Dendritic cell treated with granulocyte-macrophage colony-stimulating factor and Interleukin-4, amounts not matched to agents 40 ng/mL and 50 ng/mL, for 4 days (primary cell): ENCODE measurements around the gene CACNA1D.

ENCODE experiments used
- H3K27ac Mint-ChIP-seq: one replicate; pipeline ENCODE4 v1.8.0; 2022; ENCODE audit warnings: mild to moderate bottlenecking, mixed read lengths
- H3K27me3 Mint-ChIP-seq: one replicate; pipeline ENCODE4 v1.8.0; 2022; ENCODE audit warnings: mild to moderate bottlenecking, mixed read lengths
- H3K36me3 Mint-ChIP-seq: one replicate; pipeline ENCODE4 v1.8.0; 2022; ENCODE audit warnings: low read depth, mixed read lengths
- H3K4me1 Mint-ChIP-seq: one replicate; pipeline ENCODE4 v1.8.0; 2022; ENCODE audit warnings: low read depth, mixed read lengths
- H3K4me3 Mint-ChIP-seq: one replicate; pipeline ENCODE4 v1.8.0; 2022; ENCODE audit warnings: mild to moderate bottlenecking, moderate library complexity, mixed read lengths
- H3K9me3 Mint-ChIP-seq: one replicate; pipeline ENCODE4 v1.8.0; 2022; ENCODE audit warnings: mixed read lengths
- intact Hi-C: fragments of 100-400 bp; cut with micrococcal nuclease; formaldehyde crosslinking; loops from one replicate; pipeline ENCODE4 v1.15.0; 2022

Gene CACNA1D

GRCh38 chr3:53842436-53843194 lies 348.2 kb downstream of the CACNA1D start:
- Mint-ChIP-seq H3K4me1 (peaks cover 44% of the 10 kb centered on the region), H3K9me3 (no peaks in the 10 kb centered on the region), H3K4me3 (no peak overlapping the region), H3K36me3 (peaks cover 12% of the 10 kb centered on the region), H3K27me3 (peaks cover 74% of the 10 kb centered on the region), H3K27ac (no peak overlapping the region)
- intact Hi-C loops: no loop called here

GRCh38 chr3:53843195-53844177 lies 349.1 kb downstream of the CACNA1D start:
- H3K4me3 Mint-ChIP-seq: peak overlapping the region; percentile 27
- no peaks in the 10 kb centered on the region for H3K9me3 Mint-ChIP-seq
- peaks cover 6% of the 10 kb centered on the region for H3K36me3 Mint-ChIP-seq
- H3K4me1 Mint-ChIP-seq: peaks cover 38% of the 10 kb centered on the region
- intact Hi-C loops: no loop called here
- peaks cover 77% of the 10 kb centered on the region for H3K27me3 Mint-ChIP-seq
- H3K27ac Mint-ChIP-seq: no peak overlapping the region

DNA sequence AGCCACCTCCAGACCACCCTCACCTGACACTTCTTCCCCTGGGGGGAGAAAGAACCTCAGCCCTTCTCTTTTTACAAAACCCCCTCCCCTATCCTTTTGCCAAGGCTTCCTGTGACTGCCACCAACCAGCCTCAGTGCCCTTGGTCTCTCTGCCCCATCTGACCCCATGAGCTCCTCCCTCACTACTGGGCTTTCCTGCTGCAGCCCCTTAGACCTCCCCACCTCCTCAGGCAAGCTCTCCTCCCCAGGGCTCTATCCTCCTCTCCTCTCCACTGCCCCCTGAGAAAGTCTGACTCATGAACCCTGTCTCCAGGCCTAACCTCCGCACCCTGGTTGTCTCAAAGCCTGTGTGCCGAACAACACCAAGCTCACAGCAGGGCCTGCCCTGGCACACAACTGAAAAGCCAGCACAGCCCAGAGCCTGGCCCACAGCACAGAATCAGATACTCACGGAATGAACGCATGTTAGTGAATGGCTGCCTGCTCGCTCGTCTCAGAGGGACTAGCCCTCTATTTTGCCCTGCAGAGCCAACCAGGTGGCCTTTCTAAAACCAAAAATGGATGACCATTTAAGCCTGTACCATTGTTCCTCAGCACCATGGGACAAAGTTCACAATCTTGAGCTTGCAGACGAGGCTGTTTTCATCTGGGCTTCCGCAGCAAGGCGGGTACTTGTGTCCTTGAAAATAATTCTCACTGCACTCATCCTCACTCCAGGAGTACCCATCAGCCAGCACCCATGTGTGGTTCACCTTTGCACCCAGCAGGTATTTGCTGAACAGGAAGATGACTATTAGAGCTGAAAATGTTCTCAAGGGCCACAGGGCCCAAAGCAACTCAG lies 350.1 kb downstream of the CACNA1D start:
- peak overlapping the region; percentile 77 for H3K4me3 Mint-ChIP-seq
- peaks cover 76% of the 10 kb centered on the region for H3K27me3 Mint-ChIP-seq
- no peaks in the 10 kb centered on the region for H3K9me3 Mint-ChIP-seq
- H3K27ac Mint-ChIP-seq: no peak overlapping the region
- H3K36me3 Mint-ChIP-seq: peaks cover 6% of the 10 kb centered on the region
- intact Hi-C loops: no loop called here
- H3K4me1 Mint-ChIP-seq: peaks cover 33% of the 10 kb centered on the region

DNA sequence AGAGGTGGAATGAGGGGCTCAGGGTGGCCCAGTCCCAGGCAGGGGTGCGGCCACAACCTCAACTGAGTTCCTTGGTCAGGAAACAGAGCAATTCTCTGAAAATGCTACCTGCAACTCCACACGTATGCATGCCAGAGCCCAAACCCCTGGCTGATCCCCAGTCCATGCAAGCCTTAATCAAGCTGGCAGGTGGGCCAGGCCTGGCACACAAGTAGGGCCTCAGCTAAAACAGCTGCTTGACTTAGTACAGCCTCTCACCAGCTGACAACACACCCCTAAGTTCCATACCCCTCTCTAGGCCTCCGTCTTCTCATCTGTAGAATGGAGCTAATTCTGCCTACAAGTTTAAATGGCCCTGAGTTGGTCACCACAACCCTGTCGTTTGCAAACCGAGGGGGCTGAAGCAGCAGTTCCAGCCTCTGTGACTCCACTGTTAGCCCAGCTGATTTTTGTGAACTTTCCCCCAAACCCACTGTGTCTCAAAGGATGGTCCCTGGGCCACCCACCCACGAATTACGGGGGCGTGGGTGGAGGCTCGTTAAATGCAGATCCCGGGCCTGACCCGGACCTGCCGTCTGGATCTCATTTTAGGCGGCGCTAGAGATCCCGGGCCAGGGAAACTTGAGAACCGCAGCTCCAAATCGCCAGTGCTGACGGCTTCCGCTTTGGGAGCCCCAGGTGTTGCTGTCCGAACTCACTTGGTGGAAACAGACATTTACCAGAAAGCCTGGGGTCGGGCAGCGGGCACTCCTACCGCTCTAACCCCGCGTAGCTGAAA lies 350.9 kb downstream of the CACNA1D start:
- H3K9me3 Mint-ChIP-seq: no peaks in the 10 kb centered on the region
- no peaks in the 10 kb centered on the region for H3K36me3 Mint-ChIP-seq
- peak overlapping the region; percentile 77 for H3K4me3 Mint-ChIP-seq
- intact Hi-C loops: no loop called here
- peaks cover 33% of the 10 kb centered on the region for H3K4me1 Mint-ChIP-seq
- H3K27me3 Mint-ChIP-seq: peaks cover 81% of the 10 kb centered on the region
- peak overlapping the region; percentile 58 for H3K27ac Mint-ChIP-seq

DNA sequence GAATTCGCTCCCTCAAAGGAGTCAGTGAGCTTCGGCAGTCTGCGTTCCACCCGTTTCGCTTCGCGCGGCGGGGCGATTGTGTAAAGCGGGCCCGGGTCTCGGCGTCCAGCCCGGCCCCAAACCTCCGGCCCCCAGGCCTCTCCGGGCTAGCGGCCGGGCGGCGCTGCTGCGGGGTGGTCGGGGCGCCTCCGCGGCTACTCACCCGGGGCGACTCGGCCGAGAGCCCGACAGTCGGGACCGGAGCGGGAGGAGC lies 351.4 kb downstream of the CACNA1D start:
- H3K27me3 Mint-ChIP-seq: peaks cover 80% of the 10 kb centered on the region
- H3K9me3 Mint-ChIP-seq: no peaks in the 10 kb centered on the region
- H3K36me3 Mint-ChIP-seq: no peaks in the 10 kb centered on the region
- peaks cover 33% of the 10 kb centered on the region for H3K4me1 Mint-ChIP-seq
- intact Hi-C loops: no loop called here
- H3K4me3 Mint-ChIP-seq: peak overlapping the region; percentile 77
- H3K27ac Mint-ChIP-seq: peak overlapping the region; percentile 58

DNA sequence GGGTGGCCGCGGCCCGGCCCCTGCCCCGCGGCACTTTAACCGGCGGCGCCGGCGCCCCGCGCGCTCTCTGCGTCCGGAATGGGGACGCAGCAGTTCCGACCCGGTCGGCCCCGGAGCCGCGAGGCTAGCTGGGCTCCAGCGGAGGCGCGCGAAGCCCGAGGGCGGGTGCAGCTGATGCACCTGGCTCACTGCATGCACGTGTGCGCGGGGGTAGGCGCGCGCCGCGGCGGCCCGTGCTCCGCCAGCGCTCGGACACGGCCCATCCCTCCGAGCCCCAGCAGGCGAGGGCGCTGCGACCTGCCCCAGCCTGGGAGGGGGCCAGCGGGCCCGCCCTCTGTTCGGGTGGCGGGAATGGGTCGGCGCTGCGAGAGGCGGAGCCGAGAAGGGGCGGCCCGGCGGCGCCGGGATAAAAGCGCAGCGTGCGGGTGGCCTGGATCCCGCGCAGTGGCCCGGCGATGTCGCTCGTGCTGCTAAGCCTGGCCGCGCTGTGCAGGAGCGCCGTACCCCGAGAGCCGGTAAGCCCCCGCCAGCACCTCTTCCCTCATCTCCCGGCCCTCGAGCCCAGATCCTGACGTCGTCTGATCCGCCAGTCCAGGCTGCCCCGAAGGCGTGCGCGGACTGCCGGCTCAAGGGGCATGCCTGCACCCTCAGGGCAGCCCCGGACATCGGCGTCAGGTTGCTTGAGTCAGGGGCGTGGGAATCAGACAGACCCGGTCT lies 351.9 kb downstream of the CACNA1D start, which contains the start of the genes CHDH and IL17RB:
Gene CHDH (minus strand): TSS at position 286 of the 717 bp plus-strand sequence. CDS start 22,411 bp downstream, outside the sequence.
Gene IL17RB (plus strand): TSS at position 435 of the 717 bp plus-strand sequence. CDS start 21 bp downstream, at position 456.
- peak within 1 kb of the TSS; percentile 77 for H3K4me3 Mint-ChIP-seq
- H3K36me3 Mint-ChIP-seq: no peaks in the 10 kb centered on the region
- peaks cover 37% of the 10 kb centered on the region for H3K4me1 Mint-ChIP-seq
- H3K27me3 Mint-ChIP-seq: peaks cover 82% of the 10 kb centered on the region
- H3K9me3 Mint-ChIP-seq: no peaks in the 10 kb centered on the region
- intact Hi-C loops: no loop called here
- peak within 1 kb of the TSS; percentile 58 for H3K27ac Mint-ChIP-seq

DNA sequence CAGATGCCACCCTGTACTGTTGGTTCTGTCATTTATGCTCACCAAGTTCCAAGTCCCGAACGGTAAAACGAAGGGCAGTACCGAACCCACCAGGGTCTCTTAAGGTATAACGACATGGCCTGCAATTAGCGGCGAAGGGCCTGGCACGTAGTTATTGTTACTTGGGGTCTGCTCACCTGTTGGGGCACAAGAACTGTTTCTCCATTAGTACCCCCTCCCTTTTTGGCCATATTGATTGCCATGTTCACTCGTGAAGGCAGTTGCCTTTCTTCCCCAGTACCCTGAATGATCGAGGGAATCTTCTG lies 352.4 kb downstream of the CACNA1D start:
- peak overlapping the region; percentile 77 for H3K4me3 Mint-ChIP-seq
- H3K27me3 Mint-ChIP-seq: peaks cover 80% of the 10 kb centered on the region
- intact Hi-C loops: no loop called here
- H3K27ac Mint-ChIP-seq: no peak overlapping the region
- no peaks in the 10 kb centered on the region for H3K36me3 Mint-ChIP-seq
- no peaks in the 10 kb centered on the region for H3K9me3 Mint-ChIP-seq
- H3K4me1 Mint-ChIP-seq: peaks cover 38% of the 10 kb centered on the region

- Mint-ChIP-seq H3K4me1 (peaks cover 17% of the 10 kb centered on the region), H3K27me3 (peaks cover 62% of the 10 kb centered on the region), H3K27ac (no peak overlapping the region)
These were observed 355.5 kb downstream of the CACNA1D start for GRCh38 chr3:53849916-53850315.

DNA sequence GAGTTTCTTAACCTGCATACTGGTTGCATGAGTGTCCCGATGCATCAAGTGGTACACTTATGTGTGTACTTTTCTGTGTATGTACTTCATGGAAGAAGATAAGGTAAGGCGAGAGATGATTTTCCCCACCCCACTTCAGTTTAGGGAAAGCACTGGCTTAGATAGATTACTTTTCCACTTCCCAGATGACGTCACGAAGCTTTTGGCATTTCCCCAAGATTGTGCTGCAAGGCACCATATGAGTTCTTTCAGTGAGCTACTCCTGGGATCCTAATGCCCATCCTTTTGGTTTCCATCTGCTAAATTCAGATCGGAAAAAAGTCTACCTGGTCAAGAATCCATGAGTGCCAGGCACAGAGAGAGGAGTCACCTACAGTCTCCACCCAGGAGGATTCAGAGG lies 356.5 kb downstream of the CACNA1D start:
- peak overlapping the region; percentile 21 for H3K27ac Mint-ChIP-seq
- H3K9me3 Mint-ChIP-seq: no peaks in the 10 kb centered on the region
- no peak overlapping the region for H3K4me3 Mint-ChIP-seq
- intact Hi-C loops: loop anchor here (10.0 kb wide), 1 partner anchor 146 kb away; no protein-coding TSS in a partner anchor
- H3K4me1 Mint-ChIP-seq: peaks cover 13% of the 10 kb centered on the region
- peaks cover 57% of the 10 kb centered on the region for H3K27me3 Mint-ChIP-seq
- H3K36me3 Mint-ChIP-seq: no peaks in the 10 kb centered on the region

More at GRCh38 chr3:53849916-53850315, 355.5 kb downstream of the CACNA1D start:
- intact Hi-C loops: loop anchor here (10.0 kb wide), 1 partner anchor 145 kb away; no protein-coding TSS in a partner anchor
- H3K4me3 Mint-ChIP-seq: no peak overlapping the region
- H3K36me3 Mint-ChIP-seq: no peaks in the 10 kb centered on the region
- no peaks in the 10 kb centered on the region for H3K9me3 Mint-ChIP-seq

GRCh38 chr3:53856964-53857363 lies 362.6 kb downstream of the CACNA1D start:
- peaks cover 15% of the 10 kb centered on the region for H3K27me3 Mint-ChIP-seq

DNA sequence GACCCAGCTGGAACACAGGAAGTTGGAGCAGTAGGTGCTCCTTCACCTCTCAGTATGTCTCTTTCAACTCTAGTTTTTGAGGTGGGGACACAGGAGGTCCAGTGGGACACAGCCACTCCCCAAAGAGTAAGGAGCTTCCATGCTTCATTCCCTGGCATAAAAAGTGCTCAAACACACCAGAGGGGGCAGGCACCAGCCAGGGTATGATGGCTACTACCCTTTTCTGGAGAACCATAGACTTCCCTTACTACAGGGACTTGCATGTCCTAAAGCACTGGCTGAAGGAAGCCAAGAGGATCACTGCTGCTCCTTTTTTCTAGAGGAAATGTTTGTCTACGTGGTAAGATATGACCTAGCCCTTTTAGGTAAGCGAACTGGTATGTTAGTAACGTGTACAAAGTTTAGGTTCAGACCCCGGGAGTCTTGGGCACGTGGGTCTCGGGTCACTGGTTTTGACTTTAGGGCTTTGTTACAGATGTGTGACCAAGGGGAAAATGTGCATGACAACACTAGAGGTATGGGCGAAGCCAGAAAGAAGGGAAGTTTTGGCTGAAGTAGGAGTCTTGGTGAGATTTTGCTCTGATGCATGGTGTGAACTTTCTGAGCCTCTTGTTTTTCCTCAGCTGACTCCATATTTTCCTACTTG lies 363.8 kb downstream of the CACNA1D start:
- H3K27me3 Mint-ChIP-seq: peaks cover 15% of the 10 kb centered on the region
- peaks cover 37% of the 10 kb centered on the region for H3K36me3 Mint-ChIP-seq
- intact Hi-C loops: loop anchor here (10.0 kb wide), 1 partner anchor 153 kb away; no protein-coding TSS in a partner anchor
- H3K4me1 Mint-ChIP-seq: peaks cover 31% of the 10 kb centered on the region
- no peaks in the 10 kb centered on the region for H3K9me3 Mint-ChIP-seq
- no peak overlapping the region for H3K27ac Mint-ChIP-seq
- H3K4me3 Mint-ChIP-seq: no peak overlapping the region

More at GRCh38 chr3:53856964-53857363, 362.6 kb downstream of the CACNA1D start:
- no peaks in the 10 kb centered on the region for H3K9me3 Mint-ChIP-seq
- intact Hi-C loops: loop anchor here (10.0 kb wide), 1 partner anchor 152 kb away; no protein-coding TSS in a partner anchor
- H3K36me3 Mint-ChIP-seq: peaks cover 24% of the 10 kb centered on the region
- peaks cover 31% of the 10 kb centered on the region for H3K4me1 Mint-ChIP-seq
- H3K27ac Mint-ChIP-seq: no peak overlapping the region
- H3K4me3 Mint-ChIP-seq: no peak overlapping the region

- Mint-ChIP-seq H3K27ac (no peak overlapping the region), H3K4me3 (no peak overlapping the region), H3K4me1 (peaks cover 31% of the 10 kb centered on the region), H3K36me3 (peaks cover 44% of the 10 kb centered on the region), H3K9me3 (no peaks in the 10 kb centered on the region), H3K27me3 (peaks cover 11% of the 10 kb centered on the region)
- intact Hi-C loops: loop anchor here (10.0 kb wide), 1 partner anchor 154 kb away; no protein-coding TSS in a partner anchor
These were observed 364.8 kb downstream of the CACNA1D start for GRCh38 chr3:53859178-53859577.
